ENCODE results near the gene AKT1.
"Not testable (repeated sequence)": the region's sequence is repeated elsewhere in the genome, so short reads cannot be mapped to it uniquely, and the experiment has no call there.

AKT1 gene

DNA sequence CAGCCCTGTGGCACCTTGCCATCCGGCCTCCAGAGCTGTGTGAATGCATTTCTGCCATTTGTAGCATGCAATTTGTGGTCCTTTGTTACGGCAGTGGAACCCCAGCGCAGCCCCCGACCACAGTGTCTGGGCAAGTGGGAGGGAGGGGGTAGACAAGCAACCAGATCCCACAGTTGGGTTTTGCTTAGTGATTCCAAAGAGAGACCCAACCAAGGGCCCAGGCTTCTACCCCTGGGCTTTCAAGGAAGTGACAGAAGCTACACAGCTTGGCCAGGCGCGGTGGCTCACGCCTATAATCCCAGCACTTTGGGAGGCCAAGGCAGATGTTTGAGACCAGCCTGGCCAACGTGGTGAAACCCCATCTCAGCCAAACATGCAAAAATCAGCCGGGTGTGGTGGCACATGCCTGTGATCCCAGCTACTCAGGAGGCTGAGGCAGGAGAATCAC lies 23.2 kb upstream of the AKT1 start:
- no peak for DNase-seq

GRCh38 chr14:104817930-104818713 lies 22.6 kb upstream of the AKT1 start:
- no peak for DNase-seq

DNA sequence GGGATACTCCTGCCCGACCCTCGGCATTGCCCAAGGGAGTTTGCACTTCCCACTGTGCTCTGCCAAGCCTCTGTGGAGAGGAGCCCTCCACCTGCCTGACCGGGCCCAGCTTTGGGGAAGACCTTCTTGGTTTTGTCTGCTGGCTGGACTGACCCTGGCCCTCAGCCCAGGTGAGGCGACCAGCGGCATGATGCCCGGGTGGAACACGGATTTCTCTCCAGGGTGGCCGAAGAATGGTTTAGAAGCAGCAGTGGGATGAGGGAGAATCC lies 21.0 kb upstream of the AKT1 start:
- DNase-seq: no peak

GRCh38 chr14:104814701-104815100 lies 19.2 kb upstream of the AKT1 start:
- not testable (repeated sequence) for DNase-seq

- no peak for DNase-seq
These were observed 17.7 kb upstream of the AKT1 start for GRCh38 chr14:104813286-104813685.

- no peak for DNase-seq
These were observed 14.8 kb upstream of the AKT1 start for GRCh38 chr14:104810316-104810715.

- no peak for DNase-seq
These were observed 12.9 kb upstream of the AKT1 start for GRCh38 chr14:104808456-104808855.

DNA sequence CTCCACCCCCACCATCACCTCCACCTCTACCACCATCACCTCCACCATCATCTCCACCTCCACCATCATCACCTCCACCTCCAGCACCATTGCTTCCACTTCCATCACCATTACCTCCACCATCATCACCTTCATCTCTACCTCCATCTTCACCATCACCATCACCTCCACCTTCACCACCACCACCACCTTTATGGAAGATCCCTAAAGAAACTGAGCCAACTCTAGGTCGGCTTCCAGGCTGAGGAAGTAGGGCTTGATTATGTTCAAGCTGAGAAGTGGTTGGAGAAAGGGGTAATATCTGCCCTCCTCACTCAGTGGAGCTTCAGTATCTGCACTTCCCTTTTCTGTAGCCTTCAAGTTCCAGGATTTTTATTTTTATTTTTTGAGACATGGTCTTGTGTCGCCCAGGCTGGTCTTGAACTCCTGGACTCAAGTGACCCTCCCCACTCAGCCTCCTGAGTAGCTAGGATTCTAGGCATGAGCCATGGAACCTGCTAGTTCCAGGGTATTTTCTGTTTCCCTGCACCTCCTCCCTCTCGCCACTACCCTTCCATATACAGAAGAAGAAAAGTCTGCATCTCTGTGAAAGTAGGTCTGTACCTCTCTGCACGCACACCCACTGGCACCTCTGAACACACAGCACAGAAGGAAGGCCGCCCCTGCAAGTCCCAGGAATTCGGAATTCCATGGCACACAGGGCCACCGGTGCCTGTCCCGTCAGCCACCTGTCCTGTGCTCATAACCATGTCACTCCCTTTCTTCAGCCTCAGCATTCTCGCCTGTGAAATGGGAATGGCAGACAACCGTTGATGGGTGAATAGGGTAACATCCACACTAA lies 11.3 kb upstream of the AKT1 start:
- DNase-seq: no peak

- no peak for DNase-seq
These were observed 10.5 kb upstream of the AKT1 start for GRCh38 chr14:104805941-104806624.

DNA sequence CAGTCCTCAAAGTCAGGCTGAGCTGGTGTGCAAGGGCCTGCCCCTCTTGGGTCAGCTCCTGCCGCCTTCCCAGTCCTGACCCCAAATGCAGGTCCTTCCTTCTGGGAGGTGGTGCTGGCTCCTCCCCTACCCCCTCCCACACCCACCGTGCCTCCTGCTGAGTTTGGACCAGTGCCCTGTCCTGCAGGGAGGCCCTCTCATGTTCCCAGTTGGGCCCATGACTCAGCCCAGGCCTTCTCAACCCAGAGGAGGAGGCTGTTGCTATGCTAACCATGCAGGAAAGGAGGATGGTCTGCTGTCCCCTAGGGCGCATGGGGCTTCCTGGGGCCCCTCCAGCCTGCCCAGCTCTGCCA lies 9.8 kb upstream of the AKT1 start:
- DNase-seq: no peak

GRCh38 chr14:104804481-104805325 lies 9.2 kb upstream of the AKT1 start:
- no peak for DNase-seq

DNA sequence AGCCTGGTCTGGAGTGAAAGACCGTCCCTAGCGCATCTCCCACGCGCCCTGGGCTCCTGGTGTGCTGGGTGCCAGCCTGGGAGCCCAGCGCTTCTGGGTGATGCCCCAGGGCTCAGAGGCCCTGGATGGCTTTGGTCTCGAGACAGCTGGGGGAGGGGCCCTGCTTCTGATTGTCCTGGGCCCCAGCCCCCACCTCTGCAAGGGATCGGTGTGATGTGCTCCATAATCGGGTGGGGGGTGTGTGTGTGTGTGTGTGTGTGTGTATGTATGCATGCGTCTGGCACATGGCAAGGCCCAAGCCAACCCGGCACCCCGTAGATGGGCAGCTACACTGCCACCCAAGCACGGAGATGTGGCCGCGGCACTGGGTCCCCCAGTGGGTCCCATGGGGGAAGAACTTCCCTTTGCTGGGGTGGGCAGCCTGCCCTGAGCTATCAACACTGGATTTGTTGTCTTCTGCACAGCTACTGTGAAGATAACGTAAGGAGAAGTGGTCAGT lies 8.4 kb upstream of the AKT1 start:
- no peak for DNase-seq

DNA sequence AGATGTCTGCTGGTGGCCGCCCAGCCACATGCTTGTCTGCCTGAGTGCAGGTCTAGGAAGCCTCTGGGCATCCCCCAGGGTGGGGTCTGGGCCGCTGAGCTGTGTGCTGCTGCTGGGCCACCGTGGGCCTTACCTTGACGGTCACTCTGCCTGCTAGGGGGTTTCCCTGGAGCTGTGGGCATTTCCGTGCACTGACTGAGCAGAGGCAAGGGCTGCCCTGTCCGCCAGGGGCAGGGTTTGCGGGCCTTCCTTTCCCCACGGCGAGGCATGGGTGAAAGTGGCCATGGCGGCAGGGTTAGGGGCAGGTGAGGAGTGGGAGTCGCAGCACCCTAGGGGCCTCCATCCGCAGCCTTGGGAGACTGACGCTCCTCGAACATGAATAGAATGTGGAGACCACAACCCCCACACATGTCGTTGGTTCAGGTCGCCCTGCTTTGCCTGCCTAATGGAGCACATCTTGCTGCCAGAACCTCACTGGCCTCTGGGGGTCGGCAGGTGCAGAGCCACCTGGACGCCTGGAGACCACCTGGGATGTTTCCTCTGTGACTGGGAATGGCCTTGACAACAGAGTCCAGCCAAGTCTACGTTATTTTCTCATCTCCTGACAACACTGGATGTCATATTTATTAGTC lies 7.8 kb upstream of the AKT1 start:
- no peak for DNase-seq

DNA sequence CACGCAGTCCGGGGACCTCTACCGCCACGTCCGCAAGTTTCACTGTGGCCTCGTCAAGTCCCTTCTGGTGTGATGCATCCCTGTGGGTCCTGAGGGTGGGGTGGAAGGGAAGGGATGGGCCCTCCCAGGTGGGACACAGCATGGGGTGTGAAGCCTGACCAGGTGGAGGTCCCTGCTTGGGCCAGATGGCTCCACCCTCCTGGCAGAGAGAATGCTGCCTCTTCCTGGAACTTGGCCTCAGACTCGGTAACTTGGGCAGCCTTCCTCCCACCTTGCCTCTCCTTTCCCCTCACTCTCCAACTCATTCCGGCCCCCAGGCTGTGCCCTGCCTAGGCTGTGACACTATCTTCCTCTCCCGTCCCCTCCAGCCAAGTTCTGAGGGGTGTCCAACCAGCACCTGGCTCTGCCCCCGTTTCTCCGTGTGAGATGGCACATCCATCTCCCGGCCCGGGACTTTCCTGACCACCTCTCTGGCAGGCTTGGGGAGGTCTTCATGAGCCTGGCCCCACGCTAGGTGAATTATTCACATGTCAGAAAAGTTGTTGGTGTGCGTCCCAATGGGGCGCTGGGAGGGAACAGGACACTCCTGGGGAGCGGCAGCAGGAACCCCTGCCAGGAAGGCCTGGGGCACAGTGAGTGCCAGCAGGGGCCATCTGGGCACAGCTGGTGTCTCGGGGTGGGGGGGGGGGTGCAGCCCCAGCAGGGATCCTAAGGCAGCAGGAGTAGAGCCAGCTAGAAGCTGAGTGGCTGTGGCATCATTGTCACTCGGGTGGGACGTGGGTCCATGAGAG lies 7.0 kb upstream of the AKT1 start:
- no peak for DNase-seq

DNA sequence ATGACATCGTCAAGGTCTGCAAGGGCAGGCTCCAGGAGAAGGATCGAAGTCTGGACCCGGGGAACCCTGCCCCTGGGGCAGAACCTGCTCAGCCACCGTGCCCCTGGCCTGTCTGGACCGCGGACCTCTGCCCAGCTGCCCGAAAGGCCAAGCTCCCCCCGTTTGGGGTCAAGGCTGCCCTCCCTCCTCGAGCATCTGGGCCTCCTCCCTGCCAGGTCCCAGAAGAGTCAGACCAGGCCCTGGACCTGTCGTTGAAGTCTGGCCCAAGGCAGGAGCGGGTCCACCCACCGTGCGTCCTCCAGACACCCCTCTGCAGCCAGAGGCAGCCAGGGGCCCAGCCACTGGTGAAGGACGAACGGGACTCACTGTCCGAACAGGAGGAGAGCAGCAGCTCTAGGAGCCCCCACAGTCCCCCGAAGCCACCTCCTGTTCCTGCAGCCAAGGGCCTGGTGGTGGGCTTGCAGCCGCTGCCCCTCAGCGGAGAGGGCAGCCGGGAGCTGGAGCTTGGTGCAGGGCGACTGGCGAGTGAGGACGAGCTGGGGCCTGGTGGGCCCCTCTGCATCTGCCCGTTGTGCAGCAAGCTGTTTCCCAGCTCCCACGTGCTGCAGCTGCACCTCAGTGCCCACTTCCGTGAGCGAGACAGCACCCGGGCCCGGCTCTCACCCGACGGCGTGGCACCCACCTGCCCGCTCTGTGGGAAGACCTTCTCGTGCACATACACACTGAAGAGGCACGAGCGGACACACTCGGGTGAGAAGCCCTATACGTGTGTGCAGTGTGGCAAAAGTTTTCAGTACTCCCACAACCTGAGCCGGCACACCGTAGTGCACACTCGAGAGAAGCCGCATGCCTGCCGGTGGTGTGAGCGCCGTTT lies 6.2 kb upstream of the AKT1 start:
- no peak for DNase-seq

DNA sequence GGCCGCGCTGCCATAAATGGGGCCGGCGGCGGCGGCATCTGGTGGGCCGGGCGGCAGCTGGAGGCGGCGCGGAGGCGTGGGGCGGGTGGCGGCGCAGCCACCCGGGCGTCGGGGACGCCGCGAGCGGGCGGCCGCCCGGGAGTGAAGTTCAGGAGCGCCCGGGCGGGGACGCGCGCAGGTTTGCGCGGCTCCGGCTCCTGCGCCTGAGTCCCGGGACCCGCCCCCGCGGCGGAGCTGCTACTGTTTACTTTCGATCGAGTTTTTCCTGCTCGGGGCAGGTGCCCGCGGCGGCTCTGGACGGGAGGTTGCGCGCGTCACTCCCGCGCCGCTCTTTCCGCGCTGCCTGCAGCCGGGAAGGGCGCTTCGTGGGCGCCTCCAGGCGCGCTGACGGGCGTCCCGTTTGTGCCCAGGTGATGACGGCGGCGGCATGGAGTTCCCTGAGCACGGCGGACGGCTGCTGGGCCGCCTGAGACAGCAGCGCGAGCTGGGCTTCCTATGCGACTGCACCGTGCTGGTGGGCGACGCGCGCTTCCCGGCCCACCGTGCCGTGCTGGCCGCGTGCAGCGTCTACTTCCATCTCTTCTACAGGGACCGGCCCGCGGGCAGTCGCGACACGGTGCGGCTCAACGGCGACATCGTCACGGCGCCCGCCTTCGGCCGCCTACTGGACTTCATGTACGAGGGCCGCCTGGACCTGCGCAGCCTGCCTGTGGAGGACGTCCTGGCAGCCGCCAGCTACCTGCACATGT lies 5.4 kb upstream of the AKT1 start, which contains the start of gene ZBTB42:
ZBTB42 (plus strand) TSS at position 331 of the 749 bp plus-strand sequence; CDS start at position 428, 97 bp downstream.
- DNase-seq: peak; percentile 68 to 79

DNA sequence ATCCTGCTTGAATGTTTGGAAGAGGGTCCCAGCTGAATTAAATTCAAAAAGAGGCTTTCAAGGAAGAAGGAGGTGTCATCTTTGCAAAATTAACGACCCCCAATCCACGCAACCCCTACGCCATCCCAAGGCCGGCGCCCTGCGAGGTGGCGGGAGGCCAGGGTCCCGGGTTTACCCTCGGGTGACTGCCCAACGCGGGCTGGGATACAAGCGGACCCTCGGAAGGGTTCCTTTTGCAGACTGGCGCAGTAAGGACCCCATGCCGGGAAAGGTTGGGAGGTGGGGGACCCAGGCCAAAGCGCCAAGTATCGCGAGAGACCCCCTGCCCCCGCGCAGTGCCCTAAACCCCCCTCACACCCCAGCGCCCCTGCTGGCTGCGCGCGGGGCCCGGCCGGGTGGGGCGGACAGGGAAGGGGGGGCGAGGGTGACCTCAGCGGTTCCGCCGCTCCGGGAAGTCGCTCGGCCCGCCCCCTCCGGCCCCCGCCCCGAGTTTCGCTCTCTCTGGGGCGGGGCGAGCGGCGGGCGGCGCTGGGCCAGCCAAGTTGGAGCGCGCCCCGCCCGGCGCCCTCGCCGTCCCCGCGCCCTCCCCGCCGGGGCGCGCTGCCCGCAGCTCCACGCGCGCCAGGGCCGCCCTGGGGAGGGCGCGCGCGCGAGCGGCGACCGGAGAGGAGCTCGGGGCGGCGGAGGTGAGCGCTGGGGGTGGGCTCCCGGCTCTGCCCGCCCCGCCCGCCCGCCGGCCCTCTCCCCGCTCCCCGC lies 4.6 kb upstream of the AKT1 start:
- peak; percentile 89 to 90 for DNase-seq

GRCh38 chr14:104799244-104800014 lies 3.9 kb upstream of the AKT1 start:
- DNase-seq: no peak
